Calu3 (cell line): Measurements from ENCODE around the gene COL26A1. TPM values are rescaled to one million over a fixed set of nuclear protein-coding genes. Genes with fewer than 3 reads are reported as not detected.

Experiments
- BruUV-seq: library from RNA; stranded (reverse); fragments of 400-500 nt; replicated peaks from 2 replicates; lab custom pipeline; 2021; lab: Mats Ljungman, UMichigan
- CTCF ChIA-PET: fragments of 300-600 bp; sonication (Branson Sonifier 250); formaldehyde crosslinking; loops from one replicate; lab custom pipeline; 2022; ENCODE audit warnings: antibody characterized with exemption; lab: Charles Lee
- DNase-seq: peaks from one replicate; pipeline ENCODE4 v3.0.0; 2022
- H3K27ac Mint-ChIP-seq: one replicate; pipeline ENCODE4 v1.8.0; 2022; ENCODE audit warnings: mixed read lengths; ENCODE audit not compliant: unreplicated experiment
- H3K27me3 Mint-ChIP-seq: one replicate; pipeline ENCODE4 v1.8.0; 2022; ENCODE audit warnings: mixed read lengths; ENCODE audit not compliant: unreplicated experiment
- H3K36me3 Mint-ChIP-seq: one replicate; pipeline ENCODE4 v1.8.0; 2022; ENCODE audit warnings: mild to moderate bottlenecking, moderate library complexity, mixed read lengths; ENCODE audit not compliant: insufficient read depth, unreplicated experiment
- H3K4me1 Mint-ChIP-seq: one replicate; pipeline ENCODE4 v1.8.0; 2022; ENCODE audit warnings: mild to moderate bottlenecking, low read depth, mixed read lengths; ENCODE audit not compliant: unreplicated experiment
- H3K4me3 Mint-ChIP-seq: one replicate; pipeline ENCODE4 v1.8.0; 2022; ENCODE audit warnings: mild to moderate bottlenecking, low read depth, moderate library complexity, mixed read lengths; ENCODE audit not compliant: unreplicated experiment
- H3K9me3 Mint-ChIP-seq: one replicate; pipeline ENCODE4 v1.8.0; 2022; ENCODE audit warnings: low read depth, mixed read lengths; ENCODE audit not compliant: unreplicated experiment
- intact Hi-C: fragments of 100-400 bp; cut with micrococcal nuclease; formaldehyde crosslinking; loops from one replicate; pipeline ENCODE4 v1.10.0; 2022; ENCODE audit not compliant: unreplicated experiment
- total RNA-seq: library from RNA; stranded (reverse); gene quantifications from 2 replicates; pipeline ENCODE4 v1.2.3, GENCODE V29; 2022
- TF ChIP-seq, protein P1 (sequence below): fragments of 200-600 bp; IDR thresholded peaks from one replicate; pipeline ENCODE4 v1.8.0; 2022; ENCODE audit warnings: antibody characterized with exemption; ENCODE audit not compliant: unreplicated experiment

Gene COL26A1
- total RNA-seq, 1 experiment from 2014 or later, result not detected

DNA sequence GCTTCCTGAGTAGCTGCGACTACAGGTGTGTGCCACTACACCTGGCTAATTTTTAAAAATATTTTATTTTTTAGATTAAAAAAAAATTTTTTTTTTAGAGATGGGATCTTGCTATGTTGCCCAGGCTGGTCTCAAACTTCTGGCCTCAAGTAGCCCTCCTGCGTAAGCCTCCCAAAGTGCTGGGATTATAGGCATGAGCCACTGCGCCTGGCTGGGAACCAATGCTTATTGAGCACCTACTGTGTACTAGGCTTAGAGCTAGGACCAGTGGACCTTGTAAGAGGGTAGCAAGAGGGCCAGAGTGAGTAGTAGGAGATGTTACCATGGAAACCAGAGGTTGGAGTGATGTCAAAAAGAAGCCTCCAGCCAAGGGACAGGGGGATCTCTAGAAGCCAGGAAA lies 31.2 kb downstream of the COL26A1 start:
- no peaks in the 10 kb centered on the region for H3K9me3 Mint-ChIP-seq
- DNase-seq, result no peak
- CTCF ChIA-PET, result interaction anchor here (0.6 kb wide), 1 partner anchor 939 kb away, joined by 3 read pairs; no protein-coding TSS in a partner anchor
- H3K36me3 Mint-ChIP-seq, result no peaks in the 10 kb centered on the region
- no peak overlapping the region for H3K4me3 Mint-ChIP-seq
- no peaks in the 10 kb centered on the region for H3K4me1 Mint-ChIP-seq
- intact Hi-C loops, result no loop called here
- no TSS peak for BruUV-seq
- H3K27me3 Mint-ChIP-seq, result peaks cover 28% of the 10 kb centered on the region
- TF ChIP-seq, protein P1, sequence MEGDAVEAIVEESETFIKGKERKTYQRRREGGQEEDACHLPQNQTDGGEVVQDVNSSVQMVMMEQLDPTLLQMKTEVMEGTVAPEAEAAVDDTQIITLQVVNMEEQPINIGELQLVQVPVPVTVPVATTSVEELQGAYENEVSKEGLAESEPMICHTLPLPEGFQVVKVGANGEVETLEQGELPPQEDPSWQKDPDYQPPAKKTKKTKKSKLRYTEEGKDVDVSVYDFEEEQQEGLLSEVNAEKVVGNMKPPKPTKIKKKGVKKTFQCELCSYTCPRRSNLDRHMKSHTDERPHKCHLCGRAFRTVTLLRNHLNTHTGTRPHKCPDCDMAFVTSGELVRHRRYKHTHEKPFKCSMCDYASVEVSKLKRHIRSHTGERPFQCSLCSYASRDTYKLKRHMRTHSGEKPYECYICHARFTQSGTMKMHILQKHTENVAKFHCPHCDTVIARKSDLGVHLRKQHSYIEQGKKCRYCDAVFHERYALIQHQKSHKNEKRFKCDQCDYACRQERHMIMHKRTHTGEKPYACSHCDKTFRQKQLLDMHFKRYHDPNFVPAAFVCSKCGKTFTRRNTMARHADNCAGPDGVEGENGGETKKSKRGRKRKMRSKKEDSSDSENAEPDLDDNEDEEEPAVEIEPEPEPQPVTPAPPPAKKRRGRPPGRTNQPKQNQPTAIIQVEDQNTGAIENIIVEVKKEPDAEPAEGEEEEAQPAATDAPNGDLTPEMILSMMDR, result no peak
- H3K27ac Mint-ChIP-seq, result no peak overlapping the region

DNA sequence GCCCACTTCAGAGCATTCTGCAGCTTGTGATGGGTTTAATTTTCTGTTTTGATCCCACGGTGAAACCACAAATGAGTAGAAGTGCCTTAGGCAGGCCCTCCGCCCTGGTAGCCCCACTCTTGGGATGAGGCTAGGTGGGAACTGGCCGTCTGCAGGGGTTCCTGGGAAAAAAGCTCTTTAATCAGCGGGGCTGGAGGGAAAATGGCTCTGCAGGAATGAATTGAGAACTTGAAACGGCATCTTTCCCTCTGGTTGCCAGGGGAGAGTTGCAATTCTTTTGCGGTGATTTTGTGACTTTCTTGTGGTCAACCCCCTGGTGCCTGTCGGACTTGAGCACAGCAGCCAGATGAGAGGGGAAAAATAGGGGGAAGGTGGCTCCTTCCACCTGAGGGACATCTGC lies 32.7 kb downstream of the COL26A1 start:
- CTCF ChIA-PET, result no interaction called here
- intact Hi-C loops, result no loop called here
- DNase-seq, result no peak

DNA sequence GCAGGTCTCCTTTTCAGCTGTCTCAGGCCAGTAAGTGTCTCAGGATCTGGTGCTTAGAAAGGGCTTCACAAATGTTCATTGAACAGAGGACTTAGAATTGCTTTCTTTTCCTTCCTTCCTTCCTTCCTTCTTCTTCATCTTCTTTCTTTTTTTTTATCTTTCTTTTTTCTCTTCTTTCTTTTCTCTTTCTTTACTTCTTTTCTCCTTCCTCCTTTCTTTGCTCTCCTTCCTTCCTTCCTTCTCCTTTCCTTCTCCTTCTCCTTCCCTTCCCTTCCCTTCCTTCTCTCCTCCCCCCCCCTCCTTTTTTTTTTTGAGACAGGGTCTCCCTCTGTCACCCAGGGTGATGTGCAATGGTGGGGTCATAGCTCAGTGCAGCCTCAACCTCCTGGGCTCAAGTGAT lies 34.6 kb downstream of the COL26A1 start:
- intact Hi-C loops, result no loop called here
- Mint-ChIP-seq H3K27me3 (peaks cover 61% of the 10 kb centered on the region), H3K9me3 (no peaks in the 10 kb centered on the region), H3K4me3 (no peak overlapping the region), H3K4me1 (no peaks in the 10 kb centered on the region), H3K36me3 (no peaks in the 10 kb centered on the region), H3K27ac (no peak overlapping the region)
- DNase-seq, result no peak
- no TSS peak for BruUV-seq
- CTCF ChIA-PET, result no interaction called here
- TF ChIP-seq, protein P1, result no peak

More for the DNA sequence above, 32.7 kb downstream of the COL26A1 start:
- Mint-ChIP-seq H3K4me1 (no peaks in the 10 kb centered on the region), H3K4me3 (no peak overlapping the region), H3K27me3 (peaks cover 43% of the 10 kb centered on the region), H3K27ac (no peak overlapping the region), H3K36me3 (no peaks in the 10 kb centered on the region), H3K9me3 (no peaks in the 10 kb centered on the region)
- no TSS peak for BruUV-seq
- TF ChIP-seq, protein P1, result no peak

DNA sequence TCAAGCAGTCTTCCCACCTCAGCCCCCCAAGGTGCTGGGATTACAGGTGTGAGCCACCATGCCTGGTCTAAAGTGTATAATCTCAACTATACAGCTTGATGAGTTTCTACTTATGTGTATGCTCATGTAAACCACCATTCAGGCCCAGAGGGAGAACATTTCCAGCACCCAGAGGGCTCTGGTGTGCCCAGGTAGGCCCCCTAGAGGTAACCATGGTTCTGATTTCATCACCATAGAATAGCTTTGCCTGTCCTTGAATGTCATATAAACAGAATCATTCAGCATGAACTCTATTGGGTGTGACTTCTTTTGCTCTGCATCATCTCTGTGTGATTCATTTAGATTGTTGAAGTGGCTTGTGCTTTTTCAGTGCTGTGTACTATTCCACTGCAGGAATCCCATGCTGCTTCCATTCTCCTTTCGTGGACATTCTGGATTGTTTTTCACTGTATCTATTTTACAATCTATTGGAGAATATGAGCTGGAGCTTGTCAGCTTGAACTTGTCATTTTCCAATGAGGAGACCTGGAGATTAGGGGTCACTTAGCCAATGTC lies 35.2 kb downstream of the COL26A1 start:
- H3K27me3 Mint-ChIP-seq, result peaks cover 67% of the 10 kb centered on the region
- H3K4me3 Mint-ChIP-seq, result no peak overlapping the region
- no peaks in the 10 kb centered on the region for H3K4me1 Mint-ChIP-seq
- CTCF ChIA-PET, result no interaction called here
- TF ChIP-seq, protein P1, result no peak
- H3K9me3 Mint-ChIP-seq, result no peaks in the 10 kb centered on the region
- no peak overlapping the region for H3K27ac Mint-ChIP-seq
- no TSS peak for BruUV-seq
- no peaks in the 10 kb centered on the region for H3K36me3 Mint-ChIP-seq
- DNase-seq, result no peak
- intact Hi-C loops, result no loop called here
